H9 (cell line): ENCODE measurements around the gene WHRN. TPM values are rescaled to one million over a fixed set of nuclear protein-coding genes. Genes with fewer than 3 reads are reported as not detected.

Source experiments
- DNase-seq: peaks from one replicate; pipeline ENCODE4 v3.0.0-alpha.2; 2017
- H2AFZ ChIP-seq: one replicate; pipeline ENCODE4 v1.6.1; 2013; ENCODE audit warnings: mild to moderate bottlenecking, low read length, control low read depth, moderate library complexity
- H2AK5ac ChIP-seq: 2 replicates; pipeline ENCODE4 v1.6.1; 2013; ENCODE audit warnings: low read length, control low read depth, mixed read lengths; ENCODE audit not compliant: insufficient read length
- H2BK120ac ChIP-seq: one replicate; pipeline ENCODE4 v1.6.1; 2013; ENCODE audit warnings: low read depth, mild to moderate bottlenecking, low read length, control low read depth, inconsistent platforms; ENCODE audit not compliant: poor library complexity, severe bottlenecking
- H2BK12ac ChIP-seq: 2 replicates; pipeline ENCODE4 v1.6.1; 2013; ENCODE audit warnings: low read length, control low read depth, mixed read lengths, low read depth; ENCODE audit not compliant: insufficient read length
- H2BK15ac ChIP-seq: 2 replicates; pipeline ENCODE4 v1.6.1; 2013; ENCODE audit warnings: low read depth, low read length, control low read depth
- H2BK20ac ChIP-seq: one replicate; pipeline ENCODE4 v1.6.1; 2013; ENCODE audit warnings: low read depth, mild to moderate bottlenecking, low read length, control low read depth, inconsistent platforms; ENCODE audit not compliant: poor library complexity, severe bottlenecking
- H2BK5ac ChIP-seq: 2 replicates; pipeline ENCODE4 v1.6.1; 2013; ENCODE audit warnings: low read length, control low read depth, mixed read lengths; ENCODE audit not compliant: insufficient read length
- H3K14ac ChIP-seq: 2 replicates; pipeline ENCODE4 v1.6.1; 2013; ENCODE audit warnings: low read length, control low read depth; ENCODE audit not compliant: insufficient read depth
- H3K18ac ChIP-seq: 2 replicates; pipeline ENCODE4 v1.6.1; 2013; ENCODE audit warnings: low read depth, mild to moderate bottlenecking, mixed read lengths, low read length, control low read depth; ENCODE audit not compliant: insufficient read length
- H3K23ac ChIP-seq: 2 replicates; pipeline ENCODE4 v1.6.1; 2013; ENCODE audit warnings: low read length, control low read depth, mixed read lengths, low read depth; ENCODE audit not compliant: insufficient read length
- H3K23me2 ChIP-seq: 2 replicates; pipeline ENCODE4 v1.6.1; 2013; ENCODE audit warnings: low read depth, mild to moderate bottlenecking, mixed read lengths, low read length, control low read depth; ENCODE audit not compliant: insufficient read length, poor library complexity, severe bottlenecking
- H3K27ac ChIP-seq: 2 replicates; pipeline ENCODE4 v1.5.1; 2013; ENCODE audit warnings: low read length, control low read depth, mixed read lengths, low read depth; ENCODE audit not compliant: insufficient read length
- H3K27me3 ChIP-seq: 2 replicates; pipeline ENCODE4 v1.6.1; 2013; ENCODE audit warnings: low read length, control low read depth, inconsistent platforms; ENCODE audit not compliant: insufficient read depth
- H3K4ac ChIP-seq: 2 replicates; pipeline ENCODE4 v1.6.1; 2013; ENCODE audit warnings: low read depth, mild to moderate bottlenecking, control low read depth, inconsistent platforms, low read length, moderate library complexity
- H3K4me1 ChIP-seq: 2 replicates; pipeline ENCODE4 v1.6.1; 2013; ENCODE audit warnings: low read length, control low read depth, inconsistent platforms; ENCODE audit not compliant: insufficient read depth
- H3K4me2 ChIP-seq: 2 replicates; pipeline ENCODE4 v1.6.1; 2013; ENCODE audit warnings: low read length, control low read depth, mixed read lengths; ENCODE audit not compliant: insufficient read length, insufficient read depth
- H3K56ac ChIP-seq: 2 replicates; pipeline ENCODE4 v1.6.1; 2013; ENCODE audit warnings: low read depth, mild to moderate bottlenecking, mixed read lengths, low read length, control low read depth; ENCODE audit not compliant: insufficient read length
- H3K79me1 ChIP-seq: 2 replicates; pipeline ENCODE4 v1.6.1; 2013; ENCODE audit warnings: low read depth, mild to moderate bottlenecking, moderate library complexity, low read length, control low read depth, inconsistent platforms; ENCODE audit not compliant: insufficient read depth, poor library complexity, severe bottlenecking
- H3K79me2 ChIP-seq: 2 replicates; pipeline ENCODE4 v1.6.1; 2013; ENCODE audit warnings: low read length, control low read depth, inconsistent platforms; ENCODE audit not compliant: insufficient read depth
- H3K9ac ChIP-seq: 2 replicates; pipeline ENCODE4 v1.6.1; 2013; ENCODE audit warnings: low read length, control low read depth, mixed read lengths; ENCODE audit not compliant: insufficient read length; ENCODE audit errors: extremely low read depth
- H3K9me3 ChIP-seq: one replicate; pipeline ENCODE4 v1.6.1; 2013; ENCODE audit warnings: low read depth, low read length, inconsistent platforms; ENCODE audit not compliant: control insufficient read depth
- H3T11ph ChIP-seq: one replicate; pipeline ENCODE4 v1.6.1; 2013; ENCODE audit warnings: mild to moderate bottlenecking, low read length, control low read depth, inconsistent platforms
- H4K20me1 ChIP-seq: one replicate; pipeline ENCODE4 v1.6.1; 2013; ENCODE audit not compliant: control insufficient read depth, insufficient read length, insufficient read depth
- H4K5ac ChIP-seq: 2 replicates; pipeline ENCODE4 v1.6.1; 2013; ENCODE audit warnings: low read depth, mild to moderate bottlenecking, mixed read lengths, low read length, control low read depth; ENCODE audit not compliant: insufficient read length
- H4K8ac ChIP-seq: replicated peaks from 2 replicates; pipeline ENCODE4 v1.6.1; 2013; ENCODE audit warnings: low read length, control low read depth, mixed read lengths, low read depth; ENCODE audit not compliant: insufficient read length
- H4K91ac ChIP-seq: 2 replicates; pipeline ENCODE4 v1.6.1; 2013; ENCODE audit warnings: low read depth, mild to moderate bottlenecking, moderate library complexity, mixed read lengths, low read length, control low read depth; ENCODE audit not compliant: insufficient read length
- H3K27ac Mint-ChIP-seq, 3 experiments: 2 replicates in 2 of 3; 3 replicates in 1 of 3; pipeline ENCODE4 v1.8.0; 2020 to 2021; ENCODE audit warnings: mixed read lengths in 3 of 3, mild to moderate bottlenecking in 1 of 3, moderate library complexity in 1 of 3
- H3K27me3 Mint-ChIP-seq: 2 replicates; pipeline ENCODE4 v1.8.0; 2021; ENCODE audit warnings: low read depth, mild to moderate bottlenecking, moderate library complexity, mixed read lengths
- H3K36me3 Mint-ChIP-seq, 3 experiments: 2 replicates in 2 of 3; 3 replicates in 1 of 3; pipeline ENCODE4 v1.8.0; 2020 to 2021; ENCODE audit warnings: low read depth in 3 of 3, mixed read lengths in 3 of 3; ENCODE audit not compliant: insufficient read depth in 1 of 3
- H3K4me1 Mint-ChIP-seq, 2 experiments: 2 replicates each; pipeline ENCODE4 v1.8.0; 2020; ENCODE audit warnings: mixed read lengths in 2 of 2
- H3K4me3 Mint-ChIP-seq, 2 experiments: 2 replicates in 1 of 2; 3 replicates in 1 of 2; pipeline ENCODE4 v1.8.0; 2020 to 2021; ENCODE audit warnings: mild to moderate bottlenecking in 2 of 2, mixed read lengths in 2 of 2, moderate library complexity in 1 of 2
- H3K9me3 Mint-ChIP-seq, 2 experiments: 2 replicates in 1 of 2; 3 replicates in 1 of 2; pipeline ENCODE4 v1.8.0; 2020; ENCODE audit warnings: mild to moderate bottlenecking in 2 of 2, mixed read lengths in 2 of 2, moderate library complexity in 1 of 2
- WGBS: extraction: QIAGEN DNeasy Blood & Tissue Kit; methylation state at CpG from one replicate; pipeline ENCODE4 v1.1.7; 2013; ENCODE audit warnings: missing lambda C conversion rate, low lambda C conversion rate, mixed read lengths; ENCODE audit not compliant: insufficient read length; ENCODE audit errors: extremely low coverage; 5-methylcytosine and 5-hydroxymethylcytosine counted together
- total RNA-seq: library from RNA; stranded (reverse); gene quantifications from 2 replicates; pipeline ENCODE4 v1.2.1, GENCODE V29; 2021
- TF ChIP-seq, protein P1 (sequence below): fragments of 200-600 bp; sonication (generic); conservative IDR thresholded peaks from 3 replicates; pipeline ENCODE4 v1.8.0; 2021; ENCODE audit warnings: antibody characterized with exemption, mild to moderate bottlenecking

The WHRN gene
- total RNA-seq, 1 experiment from 2014 or later: 2.2 TPM

DNA sequence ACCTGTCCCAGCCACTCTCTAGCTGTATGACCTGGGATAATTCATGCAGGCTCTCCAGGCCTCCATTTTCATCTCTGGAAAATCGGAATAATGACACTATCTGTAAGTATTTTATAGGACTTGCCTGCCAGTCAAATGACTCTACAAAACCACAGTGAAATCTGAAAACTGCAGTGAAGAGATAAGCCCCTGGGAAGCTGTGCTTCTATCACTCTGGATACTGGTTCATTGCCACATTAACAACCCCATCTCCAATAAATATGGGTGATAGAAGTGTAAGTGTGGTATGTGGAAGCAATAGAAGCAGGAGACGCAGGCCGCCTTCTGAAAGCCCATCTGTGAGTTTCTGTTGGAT, 31.8 kb downstream of the WHRN start:
- Histone ChIP-seq H4K20me1 (no peaks in the 10 kb centered on the region), H3K9me3 (no peaks in the 10 kb centered on the region), H3K27ac (no peak overlapping the region), H3K23me2 (no peaks in the 10 kb centered on the region), H3K56ac (no peak overlapping the region), H3T11ph (no peak overlapping the region), H2AFZ (no peak overlapping the region), H4K8ac (no peak overlapping the region), H2BK20ac (no peak overlapping the region), H3K4me1 (no peaks in the 10 kb centered on the region; the same call in 1 of the 2 replicates), H4K5ac (no peak overlapping the region), H3K14ac (no peak overlapping the region; the same call in 1 of the 2 replicates), H3K9ac (no peak overlapping the region), H2BK12ac (no peak overlapping the region), H2AK5ac (no peak overlapping the region), H3K18ac (no peak overlapping the region), H4K91ac (no peak overlapping the region), H3K4me2 (no peak overlapping the region), H3K4ac (no peak overlapping the region), H2BK15ac (no peak overlapping the region), H3K27me3 (no peaks in the 10 kb centered on the region), H2BK5ac (no peak overlapping the region), H3K23ac (no peak overlapping the region), H3K79me1 (no peaks in the 10 kb centered on the region), H2BK120ac (no peak overlapping the region), H3K79me2 (no peaks in the 10 kb centered on the region)
- no peaks in the 10 kb centered on the region for H3K9me3 Mint-ChIP-seq
- no peaks in the 10 kb centered on the region; the same call in 1 of the 2 replicates for H3K27me3 Mint-ChIP-seq
- whole genome bisulfite sequencing: no CpG with 5 or more reads among the region's 3 CpGs
- H3K27ac Mint-ChIP-seq: peak overlapping the region in 1 of 3 experiments; percentile 34; a peak in 2 of 7 replicates
- no peak for DNase-seq
- H3K36me3 Mint-ChIP-seq: peaks cover 1 to 4% (median 2%) of the 10 kb centered on the region in 3 experiments; a peak in 5 of 7 replicates
- peaks cover 11 to 16% of the 10 kb centered on the region in 2 experiments for H3K4me1 Mint-ChIP-seq
- TF ChIP-seq, protein P1, sequence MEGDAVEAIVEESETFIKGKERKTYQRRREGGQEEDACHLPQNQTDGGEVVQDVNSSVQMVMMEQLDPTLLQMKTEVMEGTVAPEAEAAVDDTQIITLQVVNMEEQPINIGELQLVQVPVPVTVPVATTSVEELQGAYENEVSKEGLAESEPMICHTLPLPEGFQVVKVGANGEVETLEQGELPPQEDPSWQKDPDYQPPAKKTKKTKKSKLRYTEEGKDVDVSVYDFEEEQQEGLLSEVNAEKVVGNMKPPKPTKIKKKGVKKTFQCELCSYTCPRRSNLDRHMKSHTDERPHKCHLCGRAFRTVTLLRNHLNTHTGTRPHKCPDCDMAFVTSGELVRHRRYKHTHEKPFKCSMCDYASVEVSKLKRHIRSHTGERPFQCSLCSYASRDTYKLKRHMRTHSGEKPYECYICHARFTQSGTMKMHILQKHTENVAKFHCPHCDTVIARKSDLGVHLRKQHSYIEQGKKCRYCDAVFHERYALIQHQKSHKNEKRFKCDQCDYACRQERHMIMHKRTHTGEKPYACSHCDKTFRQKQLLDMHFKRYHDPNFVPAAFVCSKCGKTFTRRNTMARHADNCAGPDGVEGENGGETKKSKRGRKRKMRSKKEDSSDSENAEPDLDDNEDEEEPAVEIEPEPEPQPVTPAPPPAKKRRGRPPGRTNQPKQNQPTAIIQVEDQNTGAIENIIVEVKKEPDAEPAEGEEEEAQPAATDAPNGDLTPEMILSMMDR: no peak
- H3K4me3 Mint-ChIP-seq: no peak overlapping the region
